OCI-LY1 (cell line): ENCODE data around the gene BCAR1.

Experiments
- CTCF ChIP-seq: fragments of 200-600 bp; sonication (generic), shearing (Covaris generic); IDR thresholded peaks from 2 replicates; pipeline ENCODE4 v1.5.1; 2017; ENCODE audit warnings: mild to moderate bottlenecking, antibody characterized with exemption, low read length, moderate library complexity, mixed read lengths
- EZH2 ChIP-seq: fragments of 200-600 bp; sonication (generic), shearing (Covaris generic); IDR thresholded peaks from 2 replicates; pipeline ENCODE4 v1.8.0; 2017; ENCODE audit warnings: borderline replicate concordance, mixed run types, mild to moderate bottlenecking, antibody characterized with exemption, low read length, moderate library complexity, mixed read lengths

- TF ChIP-seq CTCF (no peak), EZH2 (no peak)
Observed at GRCh38 chr16:75209944-75210343, 41.5 kb downstream of the BCAR1 start.
